Raji (cell line): Measurements from ENCODE around the gene NDUFV3.

Experiments used
- POLR2A ChIP-seq: IDR thresholded peaks from 2 replicates; pipeline ENCODE4 v1.6.1; 2011; ENCODE audit warnings: low read depth, low read length, control low read depth; ENCODE audit not compliant: insufficient read depth

NDUFV3 gene

GRCh38 chr21:42892931-42893755 is at the start of gene NDUFV3:
NDUFV3 (plus strand) TSS chr21:42893309; CDS start chr21:42893334, 25 bp downstream.
- TF ChIP-seq POLR2A = peak; percentile 98

- TF ChIP-seq POLR2A = no peak
These were observed 48.5 kb upstream of the NDUFV3 start for GRCh38 chr21:42844411-42845113.

GRCh38 chr21:42845296-42845965 is 47.7 kb upstream of the NDUFV3 start:
- no peak for TF ChIP-seq POLR2A

- no peak for TF ChIP-seq POLR2A
These were observed 46.9 kb upstream of the NDUFV3 start for GRCh38 chr21:42846221-42846620.

- no peak for TF ChIP-seq POLR2A
These were observed 45.9 kb upstream of the NDUFV3 start for GRCh38 chr21:42847051-42847707.

- TF ChIP-seq POLR2A = no peak
These were observed 45.4 kb upstream of the NDUFV3 start for GRCh38 chr21:42847726-42848125.

GRCh38 chr21:42848932-42849758 is 44.0 kb upstream of the NDUFV3 start:
- no peak for TF ChIP-seq POLR2A

GRCh38 chr21:42849759-42850412 is 43.2 kb upstream of the NDUFV3 start:
- no peak for TF ChIP-seq POLR2A

- TF ChIP-seq POLR2A = no peak
These were observed 42.6 kb upstream of the NDUFV3 start for GRCh38 chr21:42850463-42850862.

GRCh38 chr21:42850866-42851391 is 42.2 kb upstream of the NDUFV3 start:
- TF ChIP-seq POLR2A = no peak

GRCh38 chr21:42851812-42852665 is 41.1 kb upstream of the NDUFV3 start:
- TF ChIP-seq POLR2A = no peak

- TF ChIP-seq POLR2A = no peak
These were observed 40.1 kb upstream of the NDUFV3 start for GRCh38 chr21:42852925-42853570.
